ENCODE data around the gene ATG13.

ATG13 gene

GRCh38 chr11:46609386-46609785 is 8.0 kb upstream of the ATG13 start:
- DNase-seq = no peak

GRCh38 chr11:46611526-46612304 is 5.6 kb upstream of the ATG13 start:
- DNase-seq = no peak

- no peak for DNase-seq
These were observed 5.0 kb upstream of the ATG13 start for GRCh38 chr11:46612326-46612725.

GRCh38 chr11:46615756-46616155 is 1.6 kb upstream of the ATG13 start:
- DNase-seq = no peak

GRCh38 chr11:46616551-46617133 is 711 bp upstream of the ATG13 start:
- DNase-seq = no peak

- no peak for DNase-seq
These were observed 590 bp downstream of the ATG13 start for GRCh38 chr11:46617972-46618314.

GRCh38 chr11:46618837-46619236 is 1.5 kb downstream of the ATG13 start:
- DNase-seq = no peak

- DNase-seq = no peak
These were observed 8.1 kb downstream of the ATG13 start for GRCh38 chr11:46625406-46625805.

- DNase-seq = no peak
These were observed 11.6 kb downstream of the ATG13 start for GRCh38 chr11:46628961-46629360.

GRCh38 chr11:46630237-46630636 is 12.9 kb downstream of the ATG13 start:
- no peak for DNase-seq

GRCh38 chr11:46631676-46632075 is 14.3 kb downstream of the ATG13 start:
- DNase-seq = no peak

- DNase-seq = no peak
These were observed 15.1 kb downstream of the ATG13 start for GRCh38 chr11:46632502-46632901.

- no peak for DNase-seq
These were observed 16.2 kb downstream of the ATG13 start for GRCh38 chr11:46633291-46634217.

- DNase-seq = no peak
These were observed 18.3 kb downstream of the ATG13 start for GRCh38 chr11:46635557-46636139.

GRCh38 chr11:46637546-46637945 is 20.2 kb downstream of the ATG13 start:
- no peak for DNase-seq

GRCh38 chr11:46639197-46639839 is 22.0 kb downstream of the ATG13 start:
- DNase-seq = no peak

- DNase-seq = no peak
These were observed 22.9 kb downstream of the ATG13 start for GRCh38 chr11:46640036-46640788.

- DNase-seq = no peak
These were observed 24.3 kb downstream of the ATG13 start for GRCh38 chr11:46641639-46642038.

- no peak for DNase-seq
These were observed 25.4 kb downstream of the ATG13 start for GRCh38 chr11:46642627-46643335.

GRCh38 chr11:46643531-46643930 is 26.2 kb downstream of the ATG13 start:
- DNase-seq = no peak

GRCh38 chr11:46643986-46644385 is 26.6 kb downstream of the ATG13 start:
- no peak for DNase-seq

All from stimulated activated CD4-positive, alpha-beta T cell treated with anti-CD3 and anti-CD28 coated beads, Interleukin-2, amount 100 ng/mL, for 48 hours (primary cell).